HuH-7.5 (cell line): ENCODE measurements around the gene ZBTB40.

ENCODE experiments used
- DNase-seq: peaks from one replicate; pipeline ENCODE4 v3.0.0; 2011; ENCODE audit warnings: low spot score

The ZBTB40 gene

DNA sequence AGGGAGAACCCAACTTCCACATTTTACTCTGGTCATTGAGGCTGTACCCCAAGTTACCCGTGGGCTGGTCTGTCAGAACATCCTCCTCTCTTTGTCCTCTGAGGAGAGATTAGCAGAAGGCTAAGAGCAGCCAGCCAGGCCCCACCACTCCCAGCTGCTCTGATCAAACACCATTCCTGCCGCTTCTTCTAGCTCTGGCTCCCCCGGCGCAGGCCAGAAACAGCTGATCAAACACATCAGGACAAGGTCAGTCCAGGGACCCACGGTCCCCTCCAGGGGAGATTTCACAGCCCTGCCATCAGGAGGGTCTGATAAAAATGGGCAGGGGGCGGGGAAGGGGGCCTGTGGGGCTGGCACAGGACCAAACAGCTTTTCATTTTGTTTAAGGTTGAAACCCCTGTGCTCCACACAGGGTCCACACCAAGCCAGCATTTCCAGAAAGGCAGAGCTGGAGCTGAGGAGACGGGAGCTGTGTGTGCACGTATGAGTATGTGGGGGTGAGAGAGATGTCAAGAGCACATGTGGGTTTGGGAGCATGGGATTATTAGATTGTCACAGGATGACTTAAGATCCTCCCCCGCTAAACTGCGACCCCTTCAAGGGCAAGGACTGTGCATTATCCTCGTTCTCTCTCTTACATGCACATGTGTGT is 81.7 kb downstream of the ZBTB40 start:
- DNase-seq, result no peak

DNA sequence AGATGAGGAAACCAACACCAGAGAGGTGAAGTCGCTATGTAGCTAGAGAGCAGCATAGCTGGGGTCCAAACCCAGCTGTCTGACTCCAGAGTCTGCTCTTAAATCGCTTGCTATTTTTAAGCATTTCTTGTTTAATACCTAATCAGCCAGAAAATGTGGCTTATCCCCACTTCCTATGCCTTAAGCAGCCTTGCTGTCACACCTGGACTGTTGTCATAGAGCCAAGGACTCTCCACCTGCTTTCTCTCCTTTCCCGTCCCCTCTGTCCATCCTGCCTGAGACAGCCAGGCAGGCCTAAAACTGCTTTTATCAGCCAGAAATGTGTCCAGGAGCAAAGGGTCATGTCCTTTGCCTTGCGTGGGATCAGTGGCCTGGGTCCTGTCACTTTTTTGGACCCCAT is 83.3 kb downstream of the ZBTB40 start:
- no peak for DNase-seq

DNA sequence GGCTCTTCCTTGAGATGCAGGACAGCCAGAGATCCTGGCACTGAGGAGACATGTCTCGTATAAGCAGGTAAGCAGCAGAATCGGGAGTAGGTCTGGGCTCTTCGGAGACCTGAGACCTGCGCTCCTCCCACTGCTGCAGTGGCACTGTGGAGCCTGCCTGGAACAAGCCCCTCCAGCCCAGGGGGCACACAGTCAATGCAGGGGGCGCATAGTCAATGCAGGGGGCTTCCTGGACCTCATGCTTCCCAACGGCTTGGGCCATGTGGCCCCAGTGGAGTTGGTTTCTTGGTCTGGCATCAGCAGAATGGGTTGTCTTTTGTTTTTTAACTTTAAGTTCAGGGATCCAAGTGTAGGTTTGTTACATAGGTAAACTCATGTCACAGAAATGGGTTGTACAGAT is 83.7 kb downstream of the ZBTB40 start:
- DNase-seq, result no peak

DNA sequence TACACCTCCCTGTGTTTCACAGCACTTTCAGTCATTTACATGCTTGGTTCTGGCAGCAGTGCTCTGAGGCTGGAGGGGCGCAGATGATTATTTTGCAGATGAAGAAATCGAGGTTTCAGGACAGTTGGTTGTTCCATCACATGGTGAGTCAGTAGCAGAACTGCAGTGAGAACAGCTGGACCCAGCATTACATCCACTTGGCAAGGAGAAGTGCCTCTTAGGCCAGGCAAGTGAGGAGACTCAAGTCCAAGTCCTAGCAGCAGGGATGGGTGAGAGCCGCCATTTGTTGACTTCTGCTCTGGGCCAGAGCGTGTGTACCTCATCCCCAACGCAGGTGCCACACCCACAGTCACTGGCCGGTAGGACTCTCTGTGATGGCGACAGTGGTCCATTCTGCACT is 84.9 kb downstream of the ZBTB40 start:
- DNase-seq, result no peak

DNA sequence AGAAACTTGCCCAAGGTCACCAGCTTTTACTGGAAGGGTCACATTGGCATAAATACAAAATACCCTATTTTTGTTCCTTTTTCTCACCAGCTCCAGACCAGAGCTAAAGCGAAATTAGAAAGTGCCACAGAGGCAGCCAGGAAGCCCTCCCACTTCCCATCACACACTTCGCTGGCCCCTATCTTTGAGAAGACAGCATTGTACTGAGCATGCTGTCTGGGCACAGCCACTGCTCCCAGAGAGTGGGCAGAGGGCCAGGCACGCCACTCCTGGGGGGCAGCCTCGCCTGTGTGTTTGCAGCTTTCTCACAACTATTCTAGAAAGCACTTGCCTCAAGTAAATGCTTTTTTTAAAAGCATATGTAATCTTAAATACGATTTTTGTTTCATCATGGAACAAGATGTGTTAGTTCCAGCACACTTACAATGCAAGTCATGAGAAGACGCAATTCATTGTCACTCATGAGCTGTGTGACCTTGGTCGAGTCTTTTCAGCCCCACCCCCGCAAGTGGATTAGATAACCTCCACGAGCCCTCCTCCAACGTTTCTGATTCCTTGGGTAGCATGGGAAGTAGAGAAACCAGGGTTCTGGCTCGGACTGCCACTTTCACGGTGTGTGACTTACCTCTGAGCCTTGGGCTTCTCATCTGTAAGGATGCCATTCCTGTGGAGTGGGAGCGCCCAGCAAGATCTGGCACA is 85.9 kb downstream of the ZBTB40 start:
- DNase-seq, result no peak

DNA sequence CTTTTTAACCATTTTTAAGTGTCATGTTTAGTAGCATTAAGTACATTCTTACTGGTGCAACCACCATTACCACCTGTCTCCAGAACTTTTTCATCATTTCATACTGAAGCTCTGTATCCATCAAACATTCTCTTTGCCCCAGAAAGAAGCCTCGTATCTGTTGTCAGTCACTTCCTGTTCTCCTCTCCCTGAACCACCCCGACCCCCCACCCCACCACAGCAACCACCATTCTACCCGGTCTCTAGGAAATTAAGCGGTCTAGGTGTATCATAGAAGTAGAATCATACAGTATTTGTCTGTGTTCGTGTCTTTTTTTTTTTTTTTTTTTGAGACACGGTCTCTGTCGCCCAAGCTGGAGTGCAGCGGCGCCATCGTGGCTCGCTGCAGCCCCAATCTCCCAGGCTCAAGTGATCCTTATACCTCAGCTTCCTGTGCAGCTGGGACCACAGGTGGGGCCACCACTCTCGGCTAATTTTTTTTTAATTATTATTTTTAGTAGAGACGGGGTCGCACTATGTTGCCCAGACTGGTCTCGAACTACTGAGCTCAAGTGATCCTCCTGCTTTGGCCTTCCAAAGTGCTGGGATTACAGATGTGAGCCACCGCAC is 88.0 kb downstream of the ZBTB40 start:
- no peak for DNase-seq

DNA sequence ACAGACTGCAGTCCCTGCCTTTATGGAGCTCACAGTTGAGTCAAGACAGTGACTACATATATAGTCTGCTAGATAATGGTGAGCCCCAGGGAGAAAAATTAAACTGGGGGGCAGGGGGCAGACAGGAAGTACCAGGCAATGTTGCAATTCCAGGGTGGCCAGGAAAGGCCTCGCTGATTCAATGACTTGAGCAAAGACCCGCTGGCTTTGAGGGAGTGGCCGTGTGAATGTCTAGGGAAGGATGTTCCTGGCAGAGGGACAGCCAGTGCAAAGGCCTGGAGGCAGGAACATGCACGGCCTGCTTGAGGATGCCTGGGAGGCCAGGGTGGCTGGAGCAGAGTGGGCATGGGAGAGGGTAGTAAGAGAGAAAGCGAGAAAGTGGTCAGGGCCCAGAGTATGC is 88.7 kb downstream of the ZBTB40 start:
- no peak for DNase-seq

DNA sequence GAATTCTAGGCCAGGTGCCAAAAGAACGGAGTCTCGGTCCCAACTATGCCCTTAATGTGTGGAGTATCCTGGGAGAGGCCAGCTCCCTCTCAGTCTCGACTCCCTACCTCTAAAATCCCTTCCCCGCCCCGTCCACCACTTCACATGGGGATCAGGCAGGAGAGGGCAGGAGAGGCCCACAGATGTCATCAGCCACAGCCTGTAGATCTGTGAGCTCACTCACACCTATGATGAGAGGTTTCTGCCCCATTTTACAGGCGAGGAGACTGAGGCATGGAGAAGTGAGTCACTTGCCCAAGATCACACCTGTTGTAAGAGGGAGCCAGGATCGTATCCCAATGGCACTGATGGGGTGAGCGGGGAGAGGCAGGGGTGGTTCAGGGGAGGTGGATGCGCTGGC is 91.2 kb downstream of the ZBTB40 start:
- DNase-seq, result no peak

DNA sequence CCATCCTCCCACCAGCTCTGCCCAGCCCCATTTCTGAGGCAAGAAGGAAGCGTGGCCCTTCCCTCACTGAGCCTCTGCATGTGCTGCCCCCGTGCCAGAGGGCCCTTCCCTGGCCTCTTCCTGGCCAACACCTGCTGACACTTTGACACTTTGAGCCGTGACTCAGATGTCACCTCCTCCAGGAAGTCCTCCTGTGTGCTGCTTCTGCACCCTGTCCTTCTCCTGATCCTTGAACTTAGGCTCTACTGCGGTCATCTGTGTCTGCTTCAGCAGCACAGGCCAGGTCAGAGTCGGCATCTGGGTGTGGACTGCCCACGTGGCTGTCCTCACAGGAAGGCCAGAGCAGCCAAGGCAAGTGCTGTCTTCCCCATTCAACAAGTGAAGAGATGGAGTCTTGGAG is 92.0 kb downstream of the ZBTB40 start:
- no peak for DNase-seq

DNA sequence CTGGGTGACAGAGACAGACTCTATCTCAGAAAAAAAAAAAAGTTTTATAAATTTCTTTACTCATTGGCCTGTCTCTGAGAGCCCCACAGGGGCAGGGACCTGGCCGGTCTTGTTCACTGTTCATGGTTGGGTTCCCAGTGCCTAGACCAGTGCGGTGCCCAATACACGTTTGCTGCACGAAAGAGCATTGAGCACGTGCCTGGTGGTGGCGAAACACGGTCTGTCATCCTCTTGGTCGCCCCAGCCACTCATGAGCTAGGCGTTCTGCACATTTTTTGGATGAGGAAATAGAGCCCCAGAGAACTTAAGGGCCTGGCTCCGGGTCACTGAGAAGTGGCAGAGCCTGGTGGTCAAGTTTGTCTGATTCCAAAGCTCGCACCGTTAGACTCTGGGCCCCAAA is 93.0 kb downstream of the ZBTB40 start:
- DNase-seq, result no peak

DNA sequence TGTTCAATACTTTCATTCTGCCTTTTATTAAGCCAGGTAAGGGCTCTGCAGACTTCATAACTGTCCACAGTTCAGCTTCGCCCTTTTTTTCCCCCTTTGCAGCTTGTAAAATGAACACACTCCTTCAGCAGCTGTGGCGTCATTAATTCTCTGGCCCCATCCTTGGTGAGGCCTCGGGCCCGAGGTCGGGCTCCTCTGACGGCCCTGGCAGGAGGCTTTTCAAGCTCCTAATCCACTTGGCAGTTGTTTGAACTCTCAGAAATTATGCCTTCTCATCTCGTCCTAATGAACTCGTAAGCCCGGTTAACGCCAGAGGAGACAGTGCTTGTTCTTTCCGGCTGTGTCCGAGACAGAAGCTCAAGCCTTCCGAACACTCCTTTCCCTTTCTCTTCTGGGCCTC is 93.5 kb downstream of the ZBTB40 start:
- DNase-seq, result no peak

DNA sequence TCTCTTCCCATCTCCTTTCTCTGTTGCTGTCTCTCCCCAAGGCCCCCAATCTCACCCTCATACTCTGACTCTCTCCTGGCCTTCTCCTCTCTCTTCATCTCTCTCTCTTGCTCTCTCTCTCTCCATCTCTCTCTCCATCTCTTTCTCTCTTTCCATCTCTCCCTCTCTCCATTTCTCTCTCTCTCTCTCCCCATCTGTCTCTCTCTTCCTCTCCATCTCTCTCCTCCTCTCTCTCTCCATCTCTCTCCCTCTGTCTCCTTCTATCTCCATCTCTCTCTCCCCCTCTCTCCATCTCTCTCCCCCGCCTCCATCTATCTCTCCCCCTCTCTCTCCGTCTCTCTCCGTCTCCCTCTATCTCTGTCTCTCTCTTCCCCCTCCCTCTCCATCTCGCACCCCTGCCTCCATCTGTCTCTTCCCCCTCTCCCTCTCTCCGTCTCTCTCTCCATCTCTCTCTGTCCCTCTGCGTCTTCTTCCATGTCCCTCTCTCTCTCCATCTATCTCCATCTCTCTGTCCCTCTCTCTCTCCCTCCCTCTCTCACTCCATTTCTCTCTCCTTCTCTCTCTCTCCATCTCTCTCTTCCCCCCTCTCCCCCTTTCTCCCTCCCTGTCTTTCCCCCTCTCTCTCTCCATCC is 95.7 kb downstream of the ZBTB40 start:
- no peak for DNase-seq

DNA sequence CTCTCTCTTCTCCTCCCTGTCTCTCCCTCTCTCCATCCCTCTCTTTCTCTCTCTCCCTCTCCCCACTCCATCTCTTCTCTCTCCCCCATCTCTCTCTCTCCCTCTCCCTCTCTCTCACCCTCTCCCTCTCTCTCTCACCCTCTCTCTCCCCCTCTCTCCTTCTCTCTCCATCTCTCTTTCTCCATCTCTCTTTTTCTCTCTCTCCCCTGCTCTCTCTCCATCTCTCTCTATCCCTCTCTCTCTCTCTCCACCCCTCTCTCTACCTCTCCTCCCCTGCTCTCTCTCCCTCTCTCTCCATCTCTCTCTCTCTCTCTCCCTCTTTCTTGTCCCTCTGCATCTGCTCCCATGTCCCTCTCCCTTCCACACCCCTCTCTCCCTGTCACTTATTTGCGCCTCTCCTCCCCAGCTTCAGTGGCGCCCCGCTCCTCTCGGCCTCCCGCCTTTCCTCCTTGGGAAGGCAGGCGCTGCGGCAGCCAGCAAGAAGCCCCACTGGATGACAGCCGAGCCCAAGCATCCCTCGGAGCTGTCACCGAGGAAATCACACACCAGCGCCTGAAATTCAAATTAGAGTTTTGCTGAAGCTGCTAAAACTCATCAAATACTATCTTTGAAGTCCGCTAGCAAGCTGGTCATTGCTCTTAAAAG is 96.3 kb downstream of the ZBTB40 start:
- no peak for DNase-seq

DNA sequence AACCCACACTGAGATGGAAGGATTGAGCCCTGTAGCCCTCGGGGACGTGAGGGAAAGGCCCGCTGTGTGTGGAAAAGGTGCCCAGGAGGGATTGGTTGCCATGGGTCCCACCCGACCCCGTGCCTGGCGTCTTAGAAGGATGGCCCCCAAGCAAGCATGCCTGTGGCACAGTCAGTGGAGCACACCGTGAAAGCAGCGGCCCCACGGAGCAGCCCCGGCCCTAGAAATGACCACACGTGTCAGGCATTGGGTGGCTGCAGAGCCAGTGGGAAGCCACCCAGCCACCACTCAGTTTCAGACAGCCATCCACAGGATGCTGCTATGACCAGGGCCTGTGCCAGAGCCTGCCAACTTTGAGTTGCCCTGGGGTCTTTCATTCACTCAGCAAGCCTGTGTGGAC is 98.4 kb downstream of the ZBTB40 start:
- no peak for DNase-seq

DNA sequence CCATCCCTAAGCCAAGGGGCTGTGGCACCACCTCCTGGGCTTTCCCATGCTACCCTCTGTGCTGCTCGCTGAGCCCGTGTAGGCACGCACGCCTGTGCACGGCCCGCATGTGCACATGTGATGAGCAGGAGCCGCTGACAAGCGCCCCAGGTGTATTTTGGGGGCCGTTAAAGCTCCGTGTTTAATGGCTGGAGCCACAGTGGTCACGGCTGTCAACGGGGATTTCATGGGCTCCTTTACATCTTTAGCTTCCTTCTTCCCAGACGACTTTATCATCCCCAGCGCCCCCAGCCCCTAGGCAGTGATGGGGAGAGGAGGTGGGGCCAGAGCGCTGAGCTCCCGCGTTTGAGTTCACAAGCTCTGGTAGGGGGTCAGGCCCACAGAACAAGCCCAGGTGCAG is 99.9 kb downstream of the ZBTB40 start:
- DNase-seq, result no peak

DNA sequence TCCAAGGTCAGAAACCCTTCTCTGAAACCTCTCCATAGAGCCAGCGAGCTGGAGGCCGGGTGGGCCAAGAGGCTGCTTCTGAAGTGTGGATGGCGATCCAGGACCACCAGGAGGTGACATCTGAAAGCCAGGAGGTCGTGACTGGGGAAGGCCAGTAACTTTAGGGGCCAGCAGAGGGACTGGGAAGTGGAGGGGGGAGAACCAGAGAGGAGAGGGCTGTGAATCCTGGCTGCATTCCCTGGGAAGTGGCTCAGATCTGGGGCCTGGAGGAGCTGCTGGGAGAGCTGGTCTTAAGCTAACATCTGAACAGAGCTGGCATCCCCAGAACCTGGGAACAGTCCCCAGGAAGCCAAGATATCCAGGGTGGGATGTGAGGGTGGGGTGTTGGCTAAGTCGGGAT is 100.4 kb downstream of the ZBTB40 start:
- DNase-seq, result no peak

DNA sequence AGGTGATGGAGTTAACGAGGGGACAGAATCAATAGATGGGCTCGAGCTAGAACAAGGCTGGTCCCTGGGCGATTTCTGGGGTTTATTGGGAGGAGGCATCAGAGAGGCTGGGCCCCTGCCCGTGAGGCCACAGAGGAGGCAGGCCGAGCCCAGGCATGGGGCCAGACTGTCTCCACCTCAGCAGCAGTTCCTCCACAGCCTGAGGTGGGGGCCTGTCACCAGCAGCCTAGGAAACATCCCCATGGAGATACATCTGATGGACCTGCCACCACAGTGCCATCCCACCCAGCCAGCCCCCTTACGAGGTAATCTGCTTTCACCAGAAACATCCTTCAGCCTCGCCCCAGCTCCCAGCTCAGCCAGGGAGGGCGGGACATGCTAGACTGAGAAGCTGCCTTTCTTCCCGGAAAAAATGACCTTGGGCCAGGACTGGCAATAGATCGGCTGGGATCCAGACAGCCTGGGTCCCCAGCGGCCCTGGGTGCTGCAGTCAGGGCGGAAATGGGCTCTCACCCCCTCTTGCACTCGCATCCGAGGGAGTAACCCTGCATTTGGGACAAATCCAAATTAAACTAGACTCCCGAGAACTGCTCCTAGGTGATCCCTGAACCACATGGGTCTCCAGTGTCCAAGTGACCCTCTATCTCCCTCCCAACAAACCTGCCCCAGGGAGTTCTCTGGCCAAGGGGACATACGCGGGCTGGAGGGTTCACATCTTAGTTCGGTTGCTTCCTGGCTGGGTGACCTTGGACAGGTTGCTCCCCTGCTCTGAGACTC is 101.6 kb downstream of the ZBTB40 start:
- DNase-seq, result no peak

DNA sequence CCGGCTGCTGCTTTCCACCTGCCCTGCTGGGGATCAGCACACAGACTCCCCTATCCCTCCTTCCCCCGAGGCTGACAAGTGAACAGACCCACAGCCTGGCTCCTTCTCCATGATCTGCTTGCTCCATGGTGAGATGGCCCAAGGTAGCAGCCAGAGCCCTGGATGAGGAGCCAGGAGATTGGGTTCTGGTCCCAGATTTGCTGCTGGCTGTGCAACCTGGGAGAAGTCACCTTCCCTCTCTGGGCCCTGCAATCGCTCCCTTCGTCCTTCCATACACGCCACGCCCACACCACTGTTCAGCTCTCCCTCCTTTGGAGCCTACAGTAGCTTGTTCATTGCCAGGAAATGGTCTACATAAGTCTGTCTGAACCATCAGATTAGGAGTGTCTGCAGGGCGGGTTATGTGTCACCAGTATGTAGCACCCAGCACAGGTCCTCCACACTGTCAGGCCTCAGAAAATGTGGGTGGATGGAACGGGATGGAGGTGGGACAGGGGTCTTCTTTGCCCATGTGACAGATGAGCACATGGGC is 102.4 kb downstream of the ZBTB40 start:
- no peak for DNase-seq

DNA sequence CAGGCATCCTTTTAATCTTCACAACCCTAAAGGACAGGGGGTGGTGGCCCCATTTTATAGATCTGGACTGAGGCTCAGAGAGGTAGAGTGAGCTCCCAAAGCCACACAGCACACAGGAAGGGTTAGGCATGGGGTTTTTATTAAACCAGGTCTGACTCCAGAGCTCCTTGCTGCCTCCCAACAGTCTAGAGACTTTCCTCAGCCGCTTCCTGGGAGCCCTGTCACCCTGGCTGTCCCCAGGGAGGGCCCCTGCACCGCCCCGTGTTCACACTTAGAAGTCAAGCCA is 103.7 kb downstream of the ZBTB40 start:
- no peak for DNase-seq

DNA sequence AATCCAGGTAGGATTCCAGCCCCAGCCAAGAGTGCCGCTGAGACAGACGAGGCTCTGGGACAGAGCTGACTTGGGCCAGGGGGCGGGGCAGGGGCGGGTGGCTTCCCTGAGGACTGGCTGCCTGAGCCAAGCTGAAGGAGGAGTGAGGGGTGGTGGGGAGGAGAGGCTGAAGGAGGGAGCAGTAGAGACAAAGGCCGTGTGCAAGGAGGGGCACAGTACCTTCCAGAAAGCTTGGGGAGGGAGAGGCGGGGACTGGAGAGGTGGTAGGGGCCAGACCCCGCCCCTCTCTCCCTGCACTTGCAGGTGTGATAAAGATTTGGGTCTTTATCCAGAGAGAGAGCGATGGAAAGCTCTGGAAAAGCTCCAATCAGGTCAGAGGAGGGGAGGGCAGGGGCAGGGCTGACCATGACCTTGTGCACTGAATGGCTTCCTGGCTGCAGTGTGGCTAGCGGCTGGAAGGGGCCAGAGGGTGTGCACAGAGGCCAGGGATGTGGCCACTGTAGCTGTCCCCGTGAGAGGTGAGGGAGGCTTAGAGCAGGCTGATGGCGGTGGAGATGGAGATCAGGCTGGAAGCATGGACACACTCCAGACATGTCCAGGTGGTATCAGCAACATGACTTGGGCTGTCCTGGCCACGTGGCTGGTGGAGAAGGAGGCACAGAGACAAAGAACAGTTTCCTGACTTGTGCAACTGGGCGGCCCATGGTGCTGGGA is 104.9 kb downstream of the ZBTB40 start:
- no peak for DNase-seq

DNA sequence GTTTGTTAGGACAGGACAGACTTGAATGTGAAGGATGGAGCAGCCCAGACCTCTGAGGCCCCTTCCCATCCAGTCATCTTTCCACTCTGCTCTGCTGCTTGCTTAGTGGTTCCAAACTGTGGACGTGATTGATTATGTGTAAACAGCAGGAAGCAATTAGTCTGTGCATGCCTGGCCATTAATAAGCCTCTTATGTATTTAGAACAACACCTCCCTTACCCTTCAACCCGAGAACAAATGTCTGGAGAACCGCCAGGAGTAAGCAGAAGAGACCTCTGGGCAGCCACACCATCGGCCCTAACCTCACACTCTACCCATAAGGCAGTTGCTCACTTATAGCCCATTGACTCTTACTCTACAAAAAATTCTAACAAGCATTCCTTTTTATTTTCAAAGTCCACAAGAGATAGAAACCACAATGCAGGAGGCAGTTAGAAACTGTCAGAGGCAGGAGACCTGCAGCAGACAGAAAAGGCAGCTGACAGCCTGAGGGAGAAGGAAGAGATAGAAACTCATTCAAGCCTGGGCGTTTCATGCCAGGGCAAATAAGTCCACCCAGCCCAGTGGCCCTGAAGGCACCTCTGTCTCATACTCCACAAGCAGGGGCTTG is 105.8 kb downstream of the ZBTB40 start:
- no peak for DNase-seq
